ENCODE results near the gene GALNT15. TPM values are rescaled to one million over a fixed set of nuclear protein-coding genes. Genes with fewer than 3 reads are reported as not detected.

The GALNT15 gene
- polyA plus RNA-seq, 1 of the 3 experiments (the other 2 are of a cell fraction): 4.7 TPM

DNA sequence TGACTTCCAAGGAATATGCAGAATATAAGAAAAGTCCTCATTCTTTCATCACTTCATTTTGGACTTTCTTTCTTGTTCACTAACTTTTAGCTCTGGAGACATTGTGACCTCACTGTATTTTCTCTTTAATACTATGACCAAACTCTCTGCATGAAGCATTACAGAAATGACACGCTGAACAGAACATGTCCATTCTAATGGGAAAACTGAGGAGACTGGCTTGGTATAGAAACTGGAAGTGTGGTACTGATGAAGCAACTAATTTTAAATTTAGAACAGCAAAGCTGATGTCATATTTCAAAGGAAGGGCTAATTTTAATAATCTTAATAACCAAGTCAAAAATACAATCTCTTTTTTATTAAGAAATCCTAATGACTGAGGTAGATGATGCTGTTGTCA lies 85.6 kb downstream of the GALNT15 start:
- Histone ChIP-seq H3K4me1 (ENCODE audit: control insufficient read depth in 1 of 2, insufficient read depth in 2 of 2, low read depth in 1 of 2, low read length in 1 of 2) (peaks cover 0 to 3% of the 10 kb centered on the region in 2 experiments; a peak in 3 of 4 replicates), H2AFZ (ENCODE audit: low read depth) (no peak overlapping the region), H4K20me1 (ENCODE audit: insufficient read depth) (no peaks in the 10 kb centered on the region), H3F3A (replicated peaks; ENCODE audit: insufficient read depth) (peaks cover 5% of the 10 kb centered on the region), H3K9ac (no peak overlapping the region), H3K9me3 (no peaks in the 10 kb centered on the region), H3K79me2 (ENCODE audit: insufficient read depth) (peaks cover 45% of the 10 kb centered on the region), H3K9me2 (no peaks in the 10 kb centered on the region), H3K4me2 (no peak overlapping the region), H3K4me3 (ENCODE audit: low read depth in 2 of 2, low read length in 1 of 2) (no peak overlapping the region), H3K36me3 (replicated peaks in 1 of 2; ENCODE audit: control insufficient read depth in 1 of 2, insufficient read depth in 2 of 2, low read length in 1 of 2) (peaks cover 44% of the 10 kb centered on the region in 2 experiments), H3K27ac (ENCODE audit: low read depth in 2 of 2, low read length in 1 of 2) (no peak overlapping the region), H3K27me3 (ENCODE audit: insufficient read depth) (no peaks in the 10 kb centered on the region)
- no peak for DNase-seq
- ChIA-PET CTCF (interaction anchor here (1.2 to 2.4 kb wide), 3 partner anchors 9 to 30 kb away, joined by 3 to 8 read pairs (median 4); no protein-coding TSS in a partner anchor), POLR2A (no interaction called here)
- no peak for TF ChIP-seq MXI1 (IDR thresholded peaks at IDR 0.05; ENCODE audit: low read depth, low read length)
- no peak for TF ChIP-seq TCF12 (IDR thresholded peaks at IDR 0.05)
- no peak for TF ChIP-seq ELF1 (IDR thresholded peaks at IDR 0.05)
- TF ChIP-seq FOXJ3 (CRISPR knock-in tag; IDR thresholded peaks at IDR 0.05): no peak
- WGBS (ENCODE audit: low lambda C conversion rate): 97% methylated on average over 1 of the region's 1 CpG

DNA sequence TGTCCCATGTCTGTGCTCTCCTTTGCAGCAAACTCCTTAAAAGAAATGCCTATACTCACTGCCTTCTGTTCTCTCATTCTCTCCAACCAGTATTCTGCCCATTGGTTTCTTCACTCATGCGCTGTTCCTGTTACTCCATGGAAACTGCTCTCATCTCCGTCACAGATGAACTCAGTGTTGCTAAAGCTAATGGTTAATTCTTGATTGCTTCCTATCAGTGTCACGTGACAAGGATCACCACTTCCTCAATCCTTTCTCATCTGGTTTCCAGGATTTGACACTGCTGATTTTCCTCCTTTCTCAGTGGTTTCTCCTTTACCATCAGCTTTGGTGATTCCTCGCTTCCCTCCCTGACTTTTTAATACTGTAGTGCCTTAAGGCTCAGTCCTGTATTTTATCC lies 87.7 kb downstream of the GALNT15 start:
- POLR2A ChIA-PET: no interaction called here
- Histone ChIP-seq H3K4me2 (no peak overlapping the region), H3K9me3 (no peaks in the 10 kb centered on the region), H3K9me2 (no peaks in the 10 kb centered on the region), H3F3A (replicated peaks; ENCODE audit: insufficient read depth) (peaks cover 5% of the 10 kb centered on the region), H3K79me2 (ENCODE audit: insufficient read depth) (peaks cover 65% of the 10 kb centered on the region), H4K20me1 (ENCODE audit: insufficient read depth) (no peaks in the 10 kb centered on the region), H3K27me3 (ENCODE audit: insufficient read depth) (no peaks in the 10 kb centered on the region), H3K4me3 (ENCODE audit: low read depth in 2 of 2, low read length in 1 of 2) (no peak overlapping the region), H3K27ac (ENCODE audit: low read depth in 2 of 2, low read length in 1 of 2) (no peak overlapping the region), H3K36me3 (replicated peaks in 1 of 2; ENCODE audit: control insufficient read depth in 1 of 2, insufficient read depth in 2 of 2, low read length in 1 of 2) (peaks cover 41 to 44% of the 10 kb centered on the region in 2 experiments), H3K4me1 (ENCODE audit: control insufficient read depth in 1 of 2, insufficient read depth in 2 of 2, low read depth in 1 of 2, low read length in 1 of 2) (peaks cover 5 to 13% of the 10 kb centered on the region in 2 experiments), H3K9ac (no peak overlapping the region), H2AFZ (ENCODE audit: low read depth) (no peak overlapping the region)
- DNase-seq: no peak
- CTCF ChIA-PET: no interaction called here
- no peak for TF ChIP-seq JUND (IDR thresholded peaks at IDR 0.05)
- no peak for TF ChIP-seq TCF12 (IDR thresholded peaks at IDR 0.05)
- TF ChIP-seq CHD2 (IDR thresholded peaks at IDR 0.05; ENCODE audit: low read length, partially characterized antibody): no peak
- TF ChIP-seq SIN3A (IDR thresholded peaks at IDR 0.05; ENCODE audit: borderline replicate concordance, low read depth, low read length): no peak
- TF ChIP-seq YY1 (IDR thresholded peaks at IDR 0.05; ENCODE audit: low read depth): no peak
- TF ChIP-seq EZH2phosphoT487 (IDR thresholded peaks at IDR 0.05; ENCODE audit: borderline replicate concordance, low read depth): no peak
- no peak for TF ChIP-seq SMC3 (IDR thresholded peaks at IDR 0.05; ENCODE audit: low read depth, low read length)
- TF ChIP-seq, protein P1, sequence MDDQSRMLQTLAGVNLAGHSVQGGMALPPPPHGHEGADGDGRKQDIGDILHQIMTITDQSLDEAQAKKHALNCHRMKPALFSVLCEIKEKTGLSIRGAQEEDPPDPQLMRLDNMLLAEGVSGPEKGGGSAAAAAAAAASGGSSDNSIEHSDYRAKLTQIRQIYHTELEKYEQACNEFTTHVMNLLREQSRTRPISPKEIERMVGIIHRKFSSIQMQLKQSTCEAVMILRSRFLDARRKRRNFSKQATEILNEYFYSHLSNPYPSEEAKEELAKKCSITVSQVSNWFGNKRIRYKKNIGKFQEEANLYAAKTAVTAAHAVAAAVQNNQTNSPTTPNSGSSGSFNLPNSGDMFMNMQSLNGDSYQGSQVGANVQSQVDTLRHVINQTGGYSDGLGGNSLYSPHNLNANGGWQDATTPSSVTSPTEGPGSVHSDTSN (IDR thresholded peaks at IDR 0.05): no peak
- TF ChIP-seq, protein P2, sequence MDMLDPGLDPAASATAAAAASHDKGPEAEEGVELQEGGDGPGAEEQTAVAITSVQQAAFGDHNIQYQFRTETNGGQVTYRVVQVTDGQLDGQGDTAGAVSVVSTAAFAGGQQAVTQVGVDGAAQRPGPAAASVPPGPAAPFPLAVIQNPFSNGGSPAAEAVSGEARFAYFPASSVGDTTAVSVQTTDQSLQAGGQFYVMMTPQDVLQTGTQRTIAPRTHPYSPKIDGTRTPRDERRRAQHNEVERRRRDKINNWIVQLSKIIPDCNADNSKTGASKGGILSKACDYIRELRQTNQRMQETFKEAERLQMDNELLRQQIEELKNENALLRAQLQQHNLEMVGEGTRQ (IDR thresholded peaks at IDR 0.05; ENCODE audit: borderline replicate concordance, low read depth, low read length): no peak
- no peak for TF ChIP-seq FOXJ3 (CRISPR knock-in tag; IDR thresholded peaks at IDR 0.05)
- TF ChIP-seq RAD21 (IDR thresholded peaks at IDR 0.05; ENCODE audit: low read length): no peak
- TF ChIP-seq EP300 (IDR thresholded peaks at IDR 0.05; ENCODE audit: borderline replicate concordance in 1 of 2, low read depth in 1 of 2, low read length in 1 of 2): no peak
- no peak for TF ChIP-seq NFIC (IDR thresholded peaks at IDR 0.05; ENCODE audit: borderline replicate concordance)
- TF ChIP-seq RCOR1 (IDR thresholded peaks at IDR 0.05; ENCODE audit: low read length): no peak
- TF ChIP-seq RXRA (IDR thresholded peaks at IDR 0.05; ENCODE audit: borderline replicate concordance, low read depth): no peak
- WGBS (ENCODE audit: low lambda C conversion rate): 81% methylated on average over 4 of the region's 4 CpGs
